Breast epithelium (tissue), 3 donors: ENCODE results near the gene GNG7.

ENCODE experiments used
- CTCF ChIP-seq, 3 donors: fragments of 450-650 bp; IDR thresholded peaks; one replicate each; pipeline ENCODE4 v1.5.1; 2016 to 2017; ENCODE audit warnings: antibody characterized with exemption in 3 of 3, mild to moderate bottlenecking in 3 of 3, moderate library complexity in 3 of 3
- POLR2AphosphoS5 ChIP-seq, 3 donors: sonication (generic); formaldehyde crosslinking; IDR thresholded peaks; one replicate each; pipeline ENCODE4 v1.6.1; 2017; ENCODE audit warnings: antibody characterized with exemption in 3 of 3

- TF ChIP-seq CTCF (IDR thresholded peaks at IDR 0.05), result no peak
- TF ChIP-seq POLR2AphosphoS5 (IDR thresholded peaks at IDR 0.05), result no peak
Observed at GRCh38 chr19:2700660-2701360, 1.7 kb downstream of the GNG7 start.
